NOMO-1 treated with DMSO at 0.1 percent for 48 hours (cell line): ENCODE results near the gene POU3F2.

Experiments
- DNase-seq: peaks from one replicate; lab custom pipeline; 2025; ENCODE audit not compliant: unreplicated experiment; lab: John Stamatoyannopoulos, UW

Gene POU3F2

DNA sequence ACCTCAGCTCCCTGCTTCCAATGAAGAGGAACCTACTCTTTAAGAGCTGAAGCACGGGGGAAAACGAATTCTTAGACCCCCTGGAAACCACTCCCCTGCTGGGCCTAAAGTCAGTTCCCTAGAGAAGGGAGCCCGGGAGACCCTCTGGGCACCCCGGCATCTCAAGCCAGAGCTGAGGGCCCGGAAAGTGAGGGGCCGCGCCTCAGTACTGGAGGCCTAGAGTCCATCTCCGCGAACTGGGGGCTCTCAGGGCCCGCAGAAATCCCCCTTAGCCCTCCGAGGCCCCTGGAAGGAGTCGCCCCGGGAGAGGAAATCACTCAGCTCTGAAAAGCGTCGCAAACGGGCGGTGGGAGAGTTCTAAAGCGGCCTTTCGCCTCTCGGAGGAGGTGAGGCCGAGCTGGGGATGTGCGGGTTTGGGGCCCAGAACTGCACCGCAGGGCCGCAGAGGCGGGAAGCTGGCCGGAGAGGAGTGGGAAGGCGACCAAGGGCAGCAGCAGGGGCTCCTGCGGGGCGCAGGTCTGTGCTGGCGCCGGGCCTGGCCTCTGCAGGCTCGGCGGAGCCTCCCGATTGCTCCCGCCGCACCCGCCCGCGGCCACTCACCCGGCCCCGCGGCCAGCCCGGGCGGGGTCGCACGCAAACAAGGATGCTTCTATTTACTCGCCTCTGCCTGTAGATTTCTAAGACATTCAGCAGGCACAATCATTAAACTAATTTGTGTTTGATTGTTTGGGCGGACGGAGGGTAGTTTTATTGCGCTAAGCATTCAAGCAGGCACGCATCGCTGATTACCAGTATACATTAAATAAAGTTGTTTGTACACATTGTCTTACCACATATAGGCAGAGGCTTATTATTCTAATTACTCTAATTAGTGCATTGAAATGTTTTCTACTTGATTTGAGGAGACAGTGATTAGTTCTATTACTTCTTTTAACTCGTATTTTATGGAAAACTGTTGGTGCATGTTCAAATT, 9.2 kb downstream of the POU3F2 start:
- DNase-seq: no peak

GRCh38 chr6:98844244-98845210, 10.2 kb downstream of the POU3F2 start:
- no peak for DNase-seq

DNA sequence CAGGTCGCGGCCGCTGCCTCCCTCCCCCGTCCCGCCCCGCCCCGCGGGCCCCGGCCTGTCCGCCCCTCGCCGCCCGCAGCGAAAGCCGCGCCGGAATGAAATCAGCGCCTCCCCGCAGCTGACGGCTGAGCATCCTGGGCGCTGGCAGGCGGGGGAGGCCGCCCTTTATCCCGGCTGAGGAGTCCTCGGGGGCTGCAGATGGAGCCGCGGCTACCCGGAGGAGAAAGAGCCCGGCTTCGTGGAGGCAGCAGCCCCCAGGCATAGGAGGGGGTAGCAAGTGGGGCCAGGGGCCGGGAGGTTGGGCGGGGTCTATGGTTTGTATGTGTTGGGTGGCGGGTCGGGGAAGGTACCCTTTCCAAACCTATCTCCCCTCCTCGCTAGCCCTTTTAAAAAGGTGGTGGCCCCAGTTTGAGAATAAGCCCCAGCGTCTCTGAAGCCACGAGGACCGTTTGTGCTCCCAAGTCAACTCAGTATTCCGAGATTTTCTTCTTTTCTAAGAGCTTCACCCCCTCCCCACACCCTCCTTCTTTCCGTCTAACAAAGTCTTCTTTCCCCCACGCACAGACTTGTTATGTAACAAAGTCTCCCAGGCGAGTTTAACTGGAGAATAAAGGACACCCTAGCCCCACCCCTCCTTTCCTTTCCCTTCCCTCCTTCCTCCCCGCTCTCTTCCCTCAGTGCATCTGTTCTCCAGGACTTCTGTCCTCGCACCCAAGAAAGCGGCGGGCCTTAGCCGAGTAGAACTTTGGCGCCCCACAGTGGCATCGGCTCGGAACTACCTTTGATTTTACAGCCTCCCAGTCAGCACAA, 11.0 kb downstream of the POU3F2 start:
- DNase-seq: peak; percentile 50

- DNase-seq: no peak
Measured at GRCh38 chr6:98846021-98846380, 11.6 kb downstream of the POU3F2 start.

- no peak for DNase-seq
Measured at GRCh38 chr6:98847416-98847778, 13.0 kb downstream of the POU3F2 start.

DNA sequence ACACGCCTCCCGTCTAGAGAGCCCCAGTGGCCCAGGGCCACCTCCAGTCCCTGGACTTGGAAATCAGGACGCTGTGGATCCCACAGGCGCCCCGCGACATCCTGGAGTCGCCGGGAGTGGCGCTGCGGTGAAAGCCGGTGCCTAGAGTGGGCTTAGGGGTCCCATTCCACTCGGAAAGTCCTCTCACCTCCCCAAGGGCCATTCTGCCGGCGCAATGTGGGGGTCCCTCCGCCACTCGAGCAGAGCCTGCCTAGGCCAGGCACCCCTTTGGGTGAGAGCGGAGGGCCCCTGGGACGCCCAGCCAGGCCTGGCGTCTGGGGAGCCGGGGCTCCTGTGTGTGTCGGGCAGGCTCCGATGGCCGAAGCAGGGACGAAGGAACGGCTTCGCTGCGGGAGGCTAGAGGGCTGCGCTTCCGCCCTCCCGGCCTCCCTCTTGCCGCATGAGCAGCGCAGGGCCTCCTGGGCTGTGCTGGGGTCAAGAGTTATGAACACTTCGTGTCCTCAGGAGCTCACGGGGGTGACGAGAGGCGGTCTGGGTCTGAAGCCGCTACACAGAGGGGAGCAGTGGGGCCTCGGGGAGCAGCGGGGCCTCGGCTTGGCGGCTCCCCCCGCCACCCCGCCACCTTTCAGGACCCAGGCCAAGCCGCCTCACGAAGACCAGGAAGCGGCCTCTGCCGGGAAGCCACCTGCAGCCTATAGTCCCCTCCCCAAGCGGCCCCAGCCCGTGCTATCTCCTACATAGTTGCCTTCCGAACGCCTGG, 13.6 kb downstream of the POU3F2 start:
- DNase-seq: no peak

DNA sequence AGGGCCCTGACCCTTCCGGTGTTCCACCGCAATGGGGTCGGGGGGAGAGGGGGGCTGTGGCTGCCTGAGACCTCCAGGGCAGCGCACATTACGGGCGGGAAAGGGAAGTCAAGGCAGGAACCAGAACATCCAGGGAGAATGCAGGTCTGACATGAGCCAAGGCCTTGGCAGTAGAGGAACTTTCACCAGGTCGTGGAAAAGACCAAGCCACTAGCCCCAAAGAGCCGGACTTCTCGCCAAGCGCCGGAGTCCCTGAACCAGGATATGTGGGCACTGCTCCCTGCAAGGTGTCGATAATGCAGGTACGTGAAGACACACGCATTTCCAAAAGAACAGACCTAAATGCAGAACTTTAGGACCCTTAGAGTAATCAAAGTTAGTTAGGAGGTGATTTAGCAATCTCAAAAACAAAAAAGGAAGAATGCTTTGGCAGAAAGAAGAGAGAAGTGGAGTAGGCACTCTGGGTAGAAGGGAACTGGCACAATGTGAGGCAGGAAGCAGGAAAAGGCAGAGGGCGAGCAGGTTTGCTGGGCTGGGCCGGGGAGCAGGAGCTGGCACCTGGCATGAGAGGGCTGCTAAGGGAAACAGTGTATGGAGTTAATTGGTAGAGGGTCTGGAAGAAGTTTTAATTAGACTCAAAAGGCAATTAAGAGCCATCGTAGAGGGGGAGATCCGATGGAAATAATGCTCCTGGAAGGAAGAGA, 14.3 kb downstream of the POU3F2 start:
- DNase-seq: no peak

- DNase-seq: no peak
Measured at GRCh38 chr6:98864497-98864896, 30.1 kb downstream of the POU3F2 start.

GRCh38 chr6:98871057-98871456, 36.7 kb downstream of the POU3F2 start:
- DNase-seq: no peak

GRCh38 chr6:98871821-98872220, 37.4 kb downstream of the POU3F2 start:
- DNase-seq: no peak

GRCh38 chr6:98875375-98875774, 41.0 kb downstream of the POU3F2 start:
- DNase-seq: no peak

- no peak for DNase-seq
Measured at GRCh38 chr6:98877250-98877649, 42.9 kb downstream of the POU3F2 start.

DNA sequence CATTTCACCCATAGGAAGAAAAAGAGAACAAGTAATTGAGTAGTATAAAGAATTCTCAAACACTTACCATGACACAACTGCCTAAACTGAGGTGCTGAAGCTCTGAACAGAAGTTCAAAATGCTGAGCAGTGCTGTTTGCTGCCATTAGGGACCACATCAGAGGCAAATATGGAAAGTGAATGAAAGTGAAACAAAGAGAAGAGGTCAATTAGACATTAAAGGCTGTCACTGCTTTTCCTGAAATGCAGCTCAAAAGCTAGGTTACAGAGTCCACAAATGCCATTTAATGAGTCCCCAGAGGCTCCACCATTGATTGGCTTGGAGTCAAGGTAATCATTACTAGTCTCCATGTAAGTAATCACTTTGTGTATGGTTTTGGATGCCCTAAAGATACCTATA, 46.1 kb downstream of the POU3F2 start:
- DNase-seq: no peak

DNA sequence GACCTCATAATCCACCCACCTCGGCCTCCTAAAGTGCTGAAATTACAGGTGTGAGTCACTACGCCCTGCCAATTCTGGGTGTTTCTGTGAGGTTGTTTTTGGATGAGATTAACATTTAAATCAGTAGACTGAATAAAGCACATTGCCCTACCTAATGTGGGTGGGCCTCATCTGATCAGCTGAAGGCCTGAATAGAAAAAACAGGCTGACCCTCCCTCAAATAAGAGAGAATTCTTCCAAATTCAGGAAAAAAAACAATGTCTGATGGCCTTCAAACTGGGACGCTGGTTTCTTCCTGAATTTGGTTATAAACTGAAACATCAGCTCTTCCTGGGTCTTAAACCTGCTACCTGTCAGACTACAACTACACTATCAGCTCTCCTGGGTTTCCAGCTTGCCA, 51.0 kb downstream of the POU3F2 start:
- DNase-seq: no peak

DNA sequence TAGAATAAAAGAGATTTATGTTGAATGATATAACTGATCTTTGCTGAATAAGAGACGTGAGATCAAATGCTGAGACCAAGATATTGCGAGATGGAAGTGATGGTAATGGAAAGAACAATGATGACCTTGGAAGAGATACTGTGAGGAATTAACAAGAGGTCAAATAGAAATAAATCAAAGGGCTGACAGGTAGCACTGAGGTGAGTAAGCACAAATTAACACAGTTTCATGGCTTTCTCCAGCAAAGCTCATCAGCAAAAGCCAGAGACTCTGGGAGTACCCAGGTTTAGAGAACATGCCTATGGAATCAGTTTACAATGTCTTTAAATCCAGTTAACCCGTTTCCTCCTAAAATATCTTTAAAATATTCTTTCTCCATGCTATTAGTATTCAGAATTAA, 53.3 kb downstream of the POU3F2 start:
- DNase-seq: no peak
